Measurements from ENCODE around the gene SRP68. TPM values are rescaled to one million over a fixed set of nuclear protein-coding genes. Genes with fewer than 3 reads are reported as not detected.

The SRP68 gene
- total and polyA plus RNA-seq, 2 of the 4 experiments (the other 2 are of a cell fraction): 47.1 to 82.6 TPM

DNA sequence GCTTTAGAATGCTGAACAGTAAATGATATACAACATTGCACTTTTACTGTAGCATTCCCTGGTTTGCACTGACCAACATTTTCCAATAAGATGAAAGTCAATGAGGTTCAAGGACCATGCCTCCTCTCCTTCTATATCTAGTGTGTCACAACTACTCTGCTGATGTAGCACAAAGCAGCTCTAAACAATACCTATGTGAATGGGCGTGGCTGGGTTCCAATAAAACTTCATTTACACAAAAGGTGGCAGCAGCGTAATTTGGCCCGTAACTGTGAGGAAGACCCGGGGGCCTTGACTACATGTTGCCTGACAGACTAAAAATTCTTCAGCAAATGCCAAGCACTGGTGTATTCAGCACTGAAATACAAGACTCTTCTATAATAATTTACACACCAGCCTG, 6.5 kb downstream of the SRP68 start:
- no peak overlapping the region for H4K5ac ChIP-seq (ENCODE audit: low read depth, low read length)
- no peak overlapping the region for H3K4ac ChIP-seq (ENCODE audit: low read depth, low read length)
- H3K18ac ChIP-seq (ENCODE audit: low read depth, low read length): no peak overlapping the region
- BruUV-seq (replicated peaks): no TSS peak
- H3K4me3 ChIP-seq (ENCODE audit: insufficient read depth, low read depth, low read length): no peak overlapping the region
- H3K9me1 ChIP-seq (ENCODE audit: insufficient read depth, low read length): 0 out of 2 replicates have a peak, but pooled peaks cover 2% of the 10 kb centered on the region
- no peak overlapping the region for H2AK9ac ChIP-seq (replicated peaks; ENCODE audit: low read depth, low read length, poor library complexity)
- no peak overlapping the region for H2BK120ac ChIP-seq (ENCODE audit: low read depth, low read length)
- H3K14ac ChIP-seq (replicated peaks; ENCODE audit: low read depth, low read length): no peak overlapping the region
- H3K4me2 ChIP-seq (ENCODE audit: low read depth, low read length): no peak overlapping the region
- no peak overlapping the region for H3K9ac ChIP-seq (ENCODE audit: low read depth, low read length)
- H3K79me1 ChIP-seq (ENCODE audit: low read depth in 1 of 2, low read length in 2 of 2): peaks cover 14 to 30% of the 10 kb centered on the region in 2 experiments
- no peaks in the 10 kb centered on the region for H3K9me3 ChIP-seq (ENCODE audit: control insufficient read depth, insufficient read depth, low read length)
- H4K8ac ChIP-seq (ENCODE audit: low read depth in 2 of 2, low read length in 2 of 2): no peak overlapping the region
- no peak overlapping the region for H3K56ac ChIP-seq (ENCODE audit: extremely low read depth, insufficient read depth, low read length)
- H3K23ac ChIP-seq (ENCODE audit: low read depth, low read length): no peak overlapping the region
- no peaks in the 10 kb centered on the region for H3K4me1 ChIP-seq (ENCODE audit: control insufficient read depth, insufficient read depth, low read length)
- ATAC-seq (ENCODE audit: low read depth) (no peak), DNase-seq (no peak)
- dilution Hi-C loops (cut with HindIII; ENCODE audit: low sequenced_read_pairs, unreplicated experiment) (no loop called here), in situ Hi-C loops (cut with MboI; ENCODE audit: low sequenced_read_pairs) (no loop called here), intact Hi-C loops (cut with micrococcal nuclease) (no loop called here)
- POLR2A ChIA-PET (ENCODE audit: unreplicated experiment): interaction anchor here (0.7 kb wide), 1 partner anchor 19 kb away, joined by 23 read pairs; no protein-coding TSS in a partner anchor
- H2AFZ ChIP-seq (replicated peaks; ENCODE audit: low read length, poor library complexity): no peak overlapping the region
- no peak overlapping the region for H4K91ac ChIP-seq (ENCODE audit: insufficient read depth, low read depth, low read length)
- peaks cover 8% of the 10 kb centered on the region; the same call in 1 of the 2 replicates for H4K20me1 ChIP-seq (ENCODE audit: insufficient read depth, low read length)
- H3K27ac ChIP-seq (ENCODE audit: insufficient read depth, low read length): no peak overlapping the region
- no peak for TF ChIP-seq USF2 (IDR thresholded peaks at IDR 0.05; ENCODE audit: low read depth, low read length)
- no peak for TF ChIP-seq MXI1 (IDR thresholded peaks at IDR 0.05; ENCODE audit: borderline replicate concordance, low read depth, low read length)
- TF ChIP-seq CHD1 (IDR thresholded peaks at IDR 0.05; ENCODE audit: low read depth, low read length): no peak
- no peak for TF ChIP-seq SMC3 (IDR thresholded peaks at IDR 0.05; ENCODE audit: low read depth, low read length)
- TF ChIP-seq FOS (IDR thresholded peaks at IDR 0.05; ENCODE audit: low read depth, low read length): no peak
- TF ChIP-seq POLR2A (IDR thresholded peaks at IDR 0.05; ENCODE audit: low read depth, low read length): no peak
- TF ChIP-seq RAD21 (IDR thresholded peaks at IDR 0.05; ENCODE audit: low read length): no peak
- TF ChIP-seq RFX5 (IDR thresholded peaks at IDR 0.05; ENCODE audit: low read depth, low read length): no peak
- TF ChIP-seq NFE2L2 (IDR thresholded peaks at IDR 0.05; ENCODE audit: low read depth, low read length): no peak
- no peak overlapping the region for H2BK20ac ChIP-seq (ENCODE audit: low read depth, low read length)
- no peak overlapping the region for H2BK5ac ChIP-seq (ENCODE audit: low read depth, low read length, poor library complexity, severe bottlenecking)
- H2AK5ac ChIP-seq (ENCODE audit: low read depth, low read length): no peak overlapping the region
- H3K36me3 ChIP-seq (ENCODE audit: control insufficient read depth, insufficient read depth, low read length): peaks cover 55% of the 10 kb centered on the region
- WGBS, 2 experiments (ENCODE audit: extremely low coverage in 2 of 2, insufficient read length in 1 of 2): 83% methylated on average over 1 of the region's 4 CpGs; no CpG with 5 or more reads in 1 of the 2 experiments
- H3K27me3 ChIP-seq (ENCODE audit: control insufficient read depth, insufficient read depth, low read length): no peaks in the 10 kb centered on the region
- H2BK15ac ChIP-seq (ENCODE audit: low read depth, low read length): no peak overlapping the region
- CTCF ChIA-PET: interaction anchor here (0.8 kb wide), 1 partner anchor 12 kb away, joined by 3 read pairs; no protein-coding TSS in a partner anchor

Data from IMR-90 (cell line).